IMR-90 (cell line): ENCODE measurements around the gene EPM2AIP1. TPM values are rescaled to one million over a fixed set of nuclear protein-coding genes. Genes with fewer than 3 reads are reported as not detected.

Source experiments
- ATAC-seq: fragments of 200-7000 bp; cut with Tn5 transposase; 2 replicates; pipeline ENCODE4 v1.9.1; 2020; ENCODE audit warnings: low read depth, mild to moderate bottlenecking, moderate library complexity
- BruUV-seq: library from RNA; stranded (reverse); fragments of 400-500 nt; replicated peaks from 2 replicates; lab custom pipeline; 2021; lab: Mats Ljungman, UMichigan
- CTCF ChIA-PET: fragments of 300-600 bp; formaldehyde crosslinking; extraction: SDS; loops from one replicate; lab custom pipeline; 2021; ENCODE audit warnings: antibody characterized with exemption; lab: Yijun Ruan, JAX
- POLR2A ChIA-PET: fragments of 300-600 bp; sonication (Branson Sonifier 250); formaldehyde crosslinking; loops from one replicate; lab custom pipeline; 2022; ENCODE audit warnings: antibody characterized with exemption; ENCODE audit not compliant: unreplicated experiment; lab: Charles Lee
- DNase-seq: peaks from one replicate; pipeline ENCODE4 v3.0.0; 2013
- H2AFZ ChIP-seq: replicated peaks from 2 replicates; pipeline ENCODE3; 2013; ENCODE audit warnings: low read length, mild to moderate bottlenecking; ENCODE audit not compliant: poor library complexity
- H2AK5ac ChIP-seq: 2 replicates; pipeline ENCODE4 v1.6.1; 2013; ENCODE audit warnings: low read depth, low read length, inconsistent platforms
- H2AK9ac ChIP-seq: replicated peaks from 2 replicates; pipeline ENCODE3; 2013; ENCODE audit warnings: mild to moderate bottlenecking, low read depth, low read length, moderate library complexity; ENCODE audit not compliant: poor library complexity
- H2BK120ac ChIP-seq: 2 replicates; pipeline ENCODE4 v1.6.1; 2013; ENCODE audit warnings: low read depth, low read length, inconsistent platforms
- H2BK15ac ChIP-seq: 3 replicates; pipeline ENCODE4 v1.6.1; 2013; ENCODE audit warnings: low read depth, low read length, inconsistent platforms
- H2BK20ac ChIP-seq: 2 replicates; pipeline ENCODE4 v1.6.1; 2013; ENCODE audit warnings: low read depth, mild to moderate bottlenecking, inconsistent platforms, low read length, moderate library complexity
- H2BK5ac ChIP-seq: 2 replicates; pipeline ENCODE4 v1.6.1; 2013; ENCODE audit warnings: mild to moderate bottlenecking, low read depth, low read length, inconsistent platforms; ENCODE audit not compliant: poor library complexity, severe bottlenecking
- H3K14ac ChIP-seq: replicated peaks from 2 replicates; pipeline ENCODE4 v1.6.1; 2013; ENCODE audit warnings: low read depth, low read length, inconsistent platforms
- H3K18ac ChIP-seq: 2 replicates; pipeline ENCODE4 v1.6.1; 2013; ENCODE audit warnings: low read depth, low read length, control low read depth
- H3K23ac ChIP-seq: 2 replicates; pipeline ENCODE4 v1.6.1; 2013; ENCODE audit warnings: low read depth, low read length, inconsistent platforms
- H3K27ac ChIP-seq: 2 replicates; pipeline ENCODE4 v1.5.1; 2013; ENCODE audit warnings: mild to moderate bottlenecking, control low read depth, low read length; ENCODE audit not compliant: insufficient read depth
- H3K27me3 ChIP-seq: 2 replicates; pipeline ENCODE4 v1.6.1; 2013; ENCODE audit warnings: low read length; ENCODE audit not compliant: control insufficient read depth, insufficient read depth
- H3K36me3 ChIP-seq: 2 replicates; pipeline ENCODE4 v1.6.1; 2013; ENCODE audit warnings: low read length, mixed read lengths; ENCODE audit not compliant: control insufficient read depth, insufficient read depth
- H3K4ac ChIP-seq: 2 replicates; pipeline ENCODE4 v1.6.1; 2013; ENCODE audit warnings: low read depth, low read length, inconsistent platforms
- H3K4me1 ChIP-seq: 2 replicates; pipeline ENCODE4 v1.6.1; 2013; ENCODE audit warnings: low read length, mixed read lengths; ENCODE audit not compliant: control insufficient read depth, insufficient read depth
- H3K4me2 ChIP-seq: 2 replicates; pipeline ENCODE4 v1.6.1; 2013; ENCODE audit warnings: low read depth, mild to moderate bottlenecking, control low read depth, low read length, moderate library complexity
- H3K4me3 ChIP-seq: 2 replicates; pipeline ENCODE4 v1.5.1; 2013; ENCODE audit warnings: low read depth, mild to moderate bottlenecking, control low read depth, low read length, moderate library complexity; ENCODE audit not compliant: insufficient read depth
- H3K56ac ChIP-seq: 2 replicates; pipeline ENCODE4 v1.6.1; 2013; ENCODE audit warnings: low read length, inconsistent platforms; ENCODE audit not compliant: insufficient read depth; ENCODE audit errors: extremely low read depth
- H3K79me1 ChIP-seq, 2 experiments: 2 replicates each; pipeline ENCODE4 v1.6.1; 2013; ENCODE audit warnings: low read length in 2 of 2, inconsistent platforms in 1 of 2, low read depth in 1 of 2
- H3K9ac ChIP-seq: 2 replicates; pipeline ENCODE4 v1.6.1; 2013; ENCODE audit warnings: low read depth, low read length, control low read depth
- H3K9me1 ChIP-seq: 2 replicates; pipeline ENCODE4 v1.6.1; 2013; ENCODE audit warnings: low read length, inconsistent platforms; ENCODE audit not compliant: insufficient read depth
- H3K9me3 ChIP-seq: 2 replicates; pipeline ENCODE4 v1.6.1; 2013; ENCODE audit warnings: low read length; ENCODE audit not compliant: control insufficient read depth, insufficient read depth
- H4K20me1 ChIP-seq: 2 replicates; pipeline ENCODE4 v1.6.1; 2013; ENCODE audit warnings: low read length, inconsistent platforms; ENCODE audit not compliant: insufficient read depth
- H4K5ac ChIP-seq: 2 replicates; pipeline ENCODE4 v1.6.1; 2013; ENCODE audit warnings: mild to moderate bottlenecking, low read depth, low read length, control low read depth
- H4K8ac ChIP-seq, 2 experiments: 2 replicates each; pipeline ENCODE4 v1.6.1; 2013; ENCODE audit warnings: low read depth in 2 of 2, low read length in 2 of 2, control low read depth in 1 of 2, inconsistent platforms in 1 of 2
- H4K91ac ChIP-seq: 2 replicates; pipeline ENCODE4 v1.6.1; 2013; ENCODE audit warnings: low read depth, low read length, inconsistent platforms; ENCODE audit not compliant: insufficient read depth
- BHLHE40 ChIP-seq: fragments of 150-350 bp; IDR thresholded peaks from 2 replicates; pipeline ENCODE4 v1.6.1; 2016; ENCODE audit warnings: mild to moderate bottlenecking, low read depth, low read length
- CEBPB ChIP-seq: IDR thresholded peaks from 2 replicates; pipeline ENCODE4 v1.6.1; 2012; ENCODE audit warnings: low read depth, low read length, improper control_type of control experiment
- FOS ChIP-seq: fragments of 150-350 bp; IDR thresholded peaks from 2 replicates; pipeline ENCODE4 v1.6.1; 2016; ENCODE audit warnings: low read depth, low read length
- MAFK ChIP-seq: IDR thresholded peaks from 2 replicates; pipeline ENCODE4 v1.6.1; 2012; ENCODE audit warnings: low read depth, low read length, improper control_type of control experiment
- MAZ ChIP-seq: IDR thresholded peaks from 2 replicates; pipeline ENCODE4 v1.6.1; 2012; ENCODE audit warnings: low read depth, mild to moderate bottlenecking, low read length, improper control_type of control experiment, moderate library complexity, borderline replicate concordance
- MXI1 ChIP-seq: IDR thresholded peaks from 2 replicates; pipeline ENCODE4 v1.6.1; 2012; ENCODE audit warnings: low read depth, mild to moderate bottlenecking, low read length, moderate library complexity, borderline replicate concordance
- RAD21 ChIP-seq: IDR thresholded peaks from 2 replicates; pipeline ENCODE4 v1.6.1; 2012; ENCODE audit warnings: low read length, improper control_type of control experiment
- RCOR1 ChIP-seq: IDR thresholded peaks from 2 replicates; pipeline ENCODE4 v1.6.1; 2012; ENCODE audit warnings: mild to moderate bottlenecking, low read length, improper control_type of control experiment; ENCODE audit not compliant: insufficient replicate concordance
- WGBS, 2 experiments: methylation state at CpG; one replicate each; pipeline versions ENCODE4 v1.1.5 to v1.1.7; 2013; ENCODE audit warnings: missing lambda C conversion rate in 2 of 2; ENCODE audit not compliant: insufficient read length in 1 of 2; ENCODE audit errors: extremely low coverage in 2 of 2; 5-methylcytosine and 5-hydroxymethylcytosine counted together
- dilution Hi-C: fragments of 300-500 bp; cut with HindIII; formaldehyde crosslinking; loops from one replicate; pipeline ENCODE4 v1.14.3; 2018; ENCODE audit warnings: low sequenced_read_pairs; ENCODE audit not compliant: unreplicated experiment
- in situ Hi-C: fragments of 300-500 bp; cut with MboI; formaldehyde crosslinking; loops from 3 replicates; pipeline ENCODE4 v1.14.3; 2019; ENCODE audit warnings: low sequenced_read_pairs, inconsistent platforms, mixed read lengths
- intact Hi-C: fragments of 100-400 bp; cut with micrococcal nuclease; formaldehyde crosslinking; loops from 2 replicates; pipeline ENCODE4 v1.10.0; 2022
- polyA plus RNA-seq, 3 experiments: library from polyadenylated mRNA; depleted of rRNA; stranded (reverse); fragments of >200 nt; gene quantifications; 2 replicates each; pipeline ENCODE4 v1.2.3, GENCODE V29; 2012; ENCODE audit warnings: low replicate concordance in 1 of 3
- total RNA-seq: library from RNA; depleted of rRNA; stranded (reverse); fragments of >200 nt; gene quantifications from 2 replicates; pipeline ENCODE4 v1.2.3, GENCODE V29; 2012

EPM2AIP1 gene
- total and polyA plus RNA-seq, 2 of the 4 experiments (the other 2 are of a cell fraction): 6.4 to 13.4 TPM

DNA sequence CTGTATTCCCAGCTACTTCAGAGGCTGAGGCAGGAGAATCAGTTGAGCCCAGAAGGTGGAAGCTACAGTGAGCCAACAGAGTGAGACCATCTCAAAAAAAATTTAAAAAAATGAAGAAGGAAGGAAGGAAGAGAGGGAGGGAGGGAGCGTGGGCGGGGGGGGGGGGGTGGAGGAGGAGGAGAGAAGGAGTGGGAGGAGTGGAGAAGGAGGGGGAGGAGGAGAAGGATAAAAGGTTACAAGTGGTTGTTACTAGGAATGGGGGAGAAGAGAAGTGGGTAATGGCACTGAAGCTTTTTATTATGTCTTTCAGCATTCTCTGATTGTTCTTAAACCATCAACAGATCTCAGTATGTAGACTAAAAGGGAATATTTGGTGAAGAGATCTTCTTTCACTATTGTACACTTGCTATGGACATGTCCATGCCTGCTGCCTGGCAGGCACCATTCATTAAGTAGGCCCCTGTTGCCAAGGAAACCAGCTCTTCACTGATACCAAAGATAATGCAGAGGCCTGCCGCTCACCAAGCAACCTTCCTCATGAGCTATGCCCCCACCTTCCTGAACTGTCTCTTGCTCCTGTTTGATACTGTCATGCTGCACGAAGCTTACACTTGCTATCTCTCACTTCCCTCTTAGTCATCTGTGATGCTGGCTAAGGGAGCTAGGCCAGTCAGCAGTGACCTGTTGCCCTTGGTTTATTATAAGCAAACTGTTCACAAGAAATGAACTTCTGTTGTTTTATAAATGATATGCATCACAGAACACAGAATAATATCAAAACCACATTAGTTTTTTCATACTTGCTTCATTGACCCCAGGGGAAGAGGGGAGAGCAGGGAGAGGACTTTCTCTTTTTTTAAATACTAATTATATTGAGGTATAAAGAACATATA, 23.1 kb downstream of the EPM2AIP1 start:
- Histone ChIP-seq H3K9me1 (0 out of 2 replicates have a peak, but pooled peaks cover 2% of the 10 kb centered on the region), H3K9me3 (no peaks in the 10 kb centered on the region), H3K4me1 (peaks cover 3% of the 10 kb centered on the region), H2AK9ac (peak overlapping the region; percentile 84), H3K9ac (no peak overlapping the region), H4K8ac (peak overlapping the region in 1 of 2 experiments; percentile 77; a peak in 2 of 4 replicates), H3K14ac (0 out of 2 replicates have a peak overlapping the region, but pooled peaks have one; percentile 36), H4K20me1 (no peaks in the 10 kb centered on the region), H3K4me3 (no peak overlapping the region), H4K5ac (no peak overlapping the region), H2BK120ac (no peak overlapping the region), H3K79me1 (no peaks in the 10 kb centered on the region), H2BK20ac (no peak overlapping the region), H2AK5ac (no peak overlapping the region), H3K27ac (peak overlapping the region; percentile 40; the same call in 1 of the 2 replicates), H3K36me3 (no peaks in the 10 kb centered on the region), H2BK5ac (peak overlapping the region; percentile 62), H4K91ac (no peak overlapping the region), H3K4ac (peak overlapping the region; percentile 41; the same call in 1 of the 2 replicates), H3K27me3 (no peaks in the 10 kb centered on the region), H3K23ac (no peak overlapping the region; the same call in 1 of the 2 replicates), H2BK15ac (peak overlapping the region; percentile 64; the same call in 1 of the 3 replicates), H3K4me2 (peak overlapping the region; percentile 71), H2AFZ (peak overlapping the region; percentile 84), H3K56ac (no peak overlapping the region), H3K18ac (peak overlapping the region; percentile 51; the same call in 1 of the 2 replicates)
- dilution Hi-C loops: no loop called here
- TF ChIP-seq RAD21 (no peak), MAFK (peak; percentile 45; the same call in 1 of the 2 replicates), CEBPB (no peak), MXI1 (0 out of 2 replicates have a peak, but pooled peaks have one; percentile 16), MAZ (peak; percentile 93), RCOR1 (peak; percentile 83), FOS (peak; percentile 80), BHLHE40 (peak; percentile 58)
- intact Hi-C loops: no loop called here
- no TSS peak for BruUV-seq
- in situ Hi-C loops: no loop called here
- peak; percentile 93 for DNase-seq
- ChIA-PET CTCF (interaction anchor here (1.3 kb wide), 1 partner anchor 12 kb away, joined by 4 read pairs; no protein-coding TSS in a partner anchor), POLR2A (no interaction called here)
- ATAC-seq: peak; percentile 99
- WGBS, 2 experiments: 50% methylated on average over 1 of the region's 4 CpGs; no CpG with 5 or more reads in 1 of the 2 experiments
